HG03108 (cell line): Measurements from ENCODE around the gene ADGRB3.
"Not testable (repeated sequence)": the region's sequence is repeated elsewhere in the genome, so short reads cannot be mapped to it uniquely, and the experiment has no call there.

Experiments
- ATAC-seq: cut with Tn5 transposase; IDR thresholded peaks from one replicate; pipeline ENCODE4 v1.9.1; 2021; ENCODE audit warnings: moderate library complexity; ENCODE audit not compliant: unreplicated experiment

Gene ADGRB3

GRCh38 chr6:69106511-69106910, 471.4 kb downstream of the ADGRB3 start:
- ATAC-seq, result no peak

GRCh38 chr6:69111301-69111700, 476.2 kb downstream of the ADGRB3 start:
- ATAC-seq, result no peak

GRCh38 chr6:69116658-69117057, 481.6 kb downstream of the ADGRB3 start:
- ATAC-seq, result no peak

- ATAC-seq, result not testable (repeated sequence)
Measured at GRCh38 chr6:69121461-69122406, 486.7 kb downstream of the ADGRB3 start.

GRCh38 chr6:69122407-69122773, 487.3 kb downstream of the ADGRB3 start:
- ATAC-seq, result no peak

GRCh38 chr6:69128411-69128810, 493.3 kb downstream of the ADGRB3 start:
- ATAC-seq, result no peak

GRCh38 chr6:69129046-69129445, 494.0 kb downstream of the ADGRB3 start:
- ATAC-seq, result no peak

- no peak for ATAC-seq
Measured at GRCh38 chr6:69135927-69136326, 500.8 kb downstream of the ADGRB3 start.

- no peak for ATAC-seq
Measured at GRCh38 chr6:69138148-69138547, 503.1 kb downstream of the ADGRB3 start.

- no peak for ATAC-seq
Measured at GRCh38 chr6:69138893-69139494, 503.9 kb downstream of the ADGRB3 start.

- no peak for ATAC-seq
Measured at GRCh38 chr6:69145062-69145461, 510.0 kb downstream of the ADGRB3 start.

GRCh38 chr6:69146385-69146784, 511.3 kb downstream of the ADGRB3 start:
- ATAC-seq, result no peak

- ATAC-seq, result no peak
Measured at GRCh38 chr6:69155467-69155866, 520.4 kb downstream of the ADGRB3 start.

GRCh38 chr6:69162811-69163210, 527.7 kb downstream of the ADGRB3 start:
- no peak for ATAC-seq

GRCh38 chr6:69164564-69165229, 529.6 kb downstream of the ADGRB3 start:
- no peak for ATAC-seq

GRCh38 chr6:69179681-69180080, 544.6 kb downstream of the ADGRB3 start:
- no peak for ATAC-seq

GRCh38 chr6:69180361-69181067, 545.4 kb downstream of the ADGRB3 start:
- no peak for ATAC-seq

- ATAC-seq, result no peak
Measured at GRCh38 chr6:69181964-69182363, 546.9 kb downstream of the ADGRB3 start.

GRCh38 chr6:69185276-69185675, 550.2 kb downstream of the ADGRB3 start:
- no peak for ATAC-seq

- ATAC-seq, result no peak
Measured at GRCh38 chr6:69202768-69203167, 567.7 kb downstream of the ADGRB3 start.

- ATAC-seq, result no peak
Measured at GRCh38 chr6:69216127-69216526, 581.0 kb downstream of the ADGRB3 start.
